ENCODE data around the gene KIF26A. TPM values are rescaled to one million over a fixed set of nuclear protein-coding genes. Genes with fewer than 3 reads are reported as not detected.

Gene KIF26A
- total RNA-seq, 4 donors from 2014 or later = 3.3 to 6.2 (median 4.9) TPM

DNA sequence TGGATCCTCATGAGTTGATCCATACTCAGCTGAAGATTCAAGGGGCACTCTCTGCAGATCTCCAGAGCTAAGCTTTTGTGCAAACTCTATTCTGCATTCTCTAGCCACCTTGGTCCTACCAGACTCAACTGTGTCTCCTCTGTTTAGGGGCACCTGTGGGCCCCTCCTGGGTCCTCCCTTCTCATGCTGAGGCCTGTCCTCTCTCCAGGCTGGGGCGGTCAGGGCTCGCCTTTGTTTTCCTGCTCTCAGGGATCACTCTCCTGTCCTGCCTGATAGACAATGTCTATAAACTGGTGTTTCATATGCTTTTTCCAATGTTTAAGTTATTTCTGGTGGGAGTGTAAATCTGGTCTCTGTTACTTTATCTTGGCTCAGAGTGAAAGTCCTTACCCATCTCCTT lies 11.6 kb upstream of the KIF26A start:
- Histone ChIP-seq H3K9me3 (no peaks in the 10 kb centered on the region), H3K27me3 (no peaks in the 10 kb centered on the region), H3K4me1 (no peaks in the 10 kb centered on the region), H3K36me3 (no peaks in the 10 kb centered on the region), H3K4me3 (replicated peaks in 1 of 3) (no peak overlapping the region), H3K27ac (no peak overlapping the region)
- TF ChIP-seq, protein P1, sequence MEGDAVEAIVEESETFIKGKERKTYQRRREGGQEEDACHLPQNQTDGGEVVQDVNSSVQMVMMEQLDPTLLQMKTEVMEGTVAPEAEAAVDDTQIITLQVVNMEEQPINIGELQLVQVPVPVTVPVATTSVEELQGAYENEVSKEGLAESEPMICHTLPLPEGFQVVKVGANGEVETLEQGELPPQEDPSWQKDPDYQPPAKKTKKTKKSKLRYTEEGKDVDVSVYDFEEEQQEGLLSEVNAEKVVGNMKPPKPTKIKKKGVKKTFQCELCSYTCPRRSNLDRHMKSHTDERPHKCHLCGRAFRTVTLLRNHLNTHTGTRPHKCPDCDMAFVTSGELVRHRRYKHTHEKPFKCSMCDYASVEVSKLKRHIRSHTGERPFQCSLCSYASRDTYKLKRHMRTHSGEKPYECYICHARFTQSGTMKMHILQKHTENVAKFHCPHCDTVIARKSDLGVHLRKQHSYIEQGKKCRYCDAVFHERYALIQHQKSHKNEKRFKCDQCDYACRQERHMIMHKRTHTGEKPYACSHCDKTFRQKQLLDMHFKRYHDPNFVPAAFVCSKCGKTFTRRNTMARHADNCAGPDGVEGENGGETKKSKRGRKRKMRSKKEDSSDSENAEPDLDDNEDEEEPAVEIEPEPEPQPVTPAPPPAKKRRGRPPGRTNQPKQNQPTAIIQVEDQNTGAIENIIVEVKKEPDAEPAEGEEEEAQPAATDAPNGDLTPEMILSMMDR (IDR thresholded peaks at IDR 0.05) = no peak
- no peak for TF ChIP-seq POLR2A (IDR thresholded peaks at IDR 0.05)
- DNase-seq = no peak
- 92 to 96% methylated on average over 2 of the region's 2 CpGs for WGBS, 2 donors
- intact Hi-C loops (cut with DNase I) = no loop called here

DNA sequence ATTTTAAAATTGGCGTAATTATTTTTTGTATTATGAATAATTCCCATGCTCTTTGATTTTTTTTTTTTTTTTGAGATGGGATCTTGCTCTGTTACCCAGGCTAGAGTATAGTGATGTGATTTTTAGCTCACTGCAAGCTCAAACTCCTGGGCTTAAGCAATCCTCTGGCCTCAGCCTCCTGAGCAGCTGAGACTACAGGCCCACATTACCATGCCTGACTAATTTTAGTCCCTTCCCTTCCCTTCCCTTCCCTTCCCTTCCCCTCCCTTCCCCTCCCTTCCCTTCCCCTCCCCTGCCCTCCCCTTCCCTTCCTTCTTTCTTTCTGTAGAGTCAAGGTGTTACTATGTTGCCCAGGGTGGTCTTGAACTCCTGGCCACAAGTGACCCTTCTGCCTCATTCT lies 9.4 kb upstream of the KIF26A start:
- H3K27me3 ChIP-seq = no peaks in the 10 kb centered on the region
- no peaks in the 10 kb centered on the region for H3K36me3 ChIP-seq
- no peaks in the 10 kb centered on the region for H3K4me1 ChIP-seq
- no peak overlapping the region for H3K4me3 ChIP-seq (replicated peaks in 1 of 3)
- TF ChIP-seq, protein P1 (IDR thresholded peaks at IDR 0.05) = no peak
- no peak for TF ChIP-seq POLR2A (IDR thresholded peaks at IDR 0.05)
- intact Hi-C loops (cut with DNase I) = no loop called here
- no peaks in the 10 kb centered on the region for H3K9me3 ChIP-seq
- no peak overlapping the region for H3K27ac ChIP-seq
- 97 to 99% methylated on average over 1 of the region's 1 CpG for WGBS, 2 donors
- DNase-seq = no peak

DNA sequence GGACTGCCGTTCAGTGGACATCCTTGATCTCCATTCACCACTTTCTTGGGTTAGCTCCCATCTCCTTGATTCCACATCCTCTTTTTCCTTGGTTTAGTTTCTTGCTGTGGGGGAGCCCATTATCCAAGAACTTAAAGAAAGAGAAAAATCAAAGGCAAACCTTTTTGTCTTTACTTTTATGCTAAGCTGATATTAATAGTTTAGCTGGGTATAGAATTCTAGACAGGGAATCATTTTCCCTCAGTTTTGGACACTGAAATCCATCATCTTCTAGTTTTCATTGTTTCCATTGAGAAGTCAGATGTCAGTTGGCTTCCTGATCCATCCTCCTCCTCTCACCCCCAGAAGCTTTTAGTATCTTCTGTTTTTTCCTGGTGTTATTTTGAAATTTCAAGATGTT lies 8.8 kb upstream of the KIF26A start:
- Histone ChIP-seq H3K4me3 (replicated peaks in 1 of 3) (no peak overlapping the region), H3K36me3 (no peaks in the 10 kb centered on the region), H3K9me3 (no peaks in the 10 kb centered on the region), H3K27ac (no peak overlapping the region), H3K4me1 (no peaks in the 10 kb centered on the region), H3K27me3 (no peaks in the 10 kb centered on the region)
- intact Hi-C loops (cut with DNase I) = no loop called here
- DNase-seq = no peak
- no peak for TF ChIP-seq POLR2A (IDR thresholded peaks at IDR 0.05)
- TF ChIP-seq, protein P1 (IDR thresholded peaks at IDR 0.05) = no peak
- 95 to 96% methylated on average over 1 of the region's 1 CpG for WGBS, 2 donors

DNA sequence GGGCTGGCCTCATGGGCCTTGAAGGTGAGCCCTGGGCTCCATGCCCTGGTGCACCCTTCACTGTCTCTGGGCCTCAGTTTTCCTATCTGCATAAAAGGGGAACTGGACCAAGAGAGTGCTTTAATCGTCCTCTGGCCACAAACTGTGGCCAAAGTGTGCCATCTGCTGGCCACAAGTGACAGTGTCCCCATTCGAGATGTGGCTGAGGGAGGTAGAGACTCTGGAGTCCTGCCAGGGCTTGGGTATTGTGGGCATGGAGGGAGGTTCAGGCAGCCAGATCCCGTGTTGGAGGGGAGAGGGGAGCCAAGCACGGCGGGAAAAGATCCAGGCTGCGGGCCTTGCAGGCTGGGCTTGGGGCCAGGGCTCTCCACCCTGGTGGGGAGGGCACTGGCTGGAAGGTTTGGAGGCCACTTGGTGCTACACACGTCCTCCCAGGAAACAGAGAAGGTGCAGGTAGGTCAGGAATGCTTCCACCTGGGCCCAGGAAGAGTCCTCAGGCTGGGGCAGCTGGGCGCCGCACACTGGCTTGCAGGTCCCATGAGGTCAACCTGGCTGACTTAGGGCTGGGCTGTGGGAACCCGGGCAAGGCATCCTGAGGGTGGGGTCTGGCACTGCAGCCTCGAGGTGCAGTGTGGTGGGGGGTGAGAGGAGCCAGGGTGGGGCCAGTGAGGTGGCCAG lies 7.3 kb upstream of the KIF26A start:
- peaks cover 4 to 10% of the 10 kb centered on the region in 2 donors for H3K4me1 ChIP-seq
- intact Hi-C loops (cut with DNase I) = loop anchor here (2.0 to 5.0 kb wide), 2 partner anchors 34 to 52 kb away; no protein-coding TSS in a partner anchor
- no peak for TF ChIP-seq POLR2A (IDR thresholded peaks at IDR 0.05)
- TF ChIP-seq, protein P1 (IDR thresholded peaks at IDR 0.05) = peak; percentile 31 to 93 (median 76)
- no peaks in the 10 kb centered on the region for H3K9me3 ChIP-seq
- H3K4me3 ChIP-seq (replicated peaks in 1 of 3) = no peak overlapping the region
- H3K27me3 ChIP-seq = peaks cover 8% of the 10 kb centered on the region
- DNase-seq = peak; percentile 81 to 89
- no peaks in the 10 kb centered on the region for H3K36me3 ChIP-seq
- 16 to 18% methylated on average over 8 to 10 of the region's 11 CpGs for WGBS, 2 donors
- no peak overlapping the region for H3K27ac ChIP-seq

DNA sequence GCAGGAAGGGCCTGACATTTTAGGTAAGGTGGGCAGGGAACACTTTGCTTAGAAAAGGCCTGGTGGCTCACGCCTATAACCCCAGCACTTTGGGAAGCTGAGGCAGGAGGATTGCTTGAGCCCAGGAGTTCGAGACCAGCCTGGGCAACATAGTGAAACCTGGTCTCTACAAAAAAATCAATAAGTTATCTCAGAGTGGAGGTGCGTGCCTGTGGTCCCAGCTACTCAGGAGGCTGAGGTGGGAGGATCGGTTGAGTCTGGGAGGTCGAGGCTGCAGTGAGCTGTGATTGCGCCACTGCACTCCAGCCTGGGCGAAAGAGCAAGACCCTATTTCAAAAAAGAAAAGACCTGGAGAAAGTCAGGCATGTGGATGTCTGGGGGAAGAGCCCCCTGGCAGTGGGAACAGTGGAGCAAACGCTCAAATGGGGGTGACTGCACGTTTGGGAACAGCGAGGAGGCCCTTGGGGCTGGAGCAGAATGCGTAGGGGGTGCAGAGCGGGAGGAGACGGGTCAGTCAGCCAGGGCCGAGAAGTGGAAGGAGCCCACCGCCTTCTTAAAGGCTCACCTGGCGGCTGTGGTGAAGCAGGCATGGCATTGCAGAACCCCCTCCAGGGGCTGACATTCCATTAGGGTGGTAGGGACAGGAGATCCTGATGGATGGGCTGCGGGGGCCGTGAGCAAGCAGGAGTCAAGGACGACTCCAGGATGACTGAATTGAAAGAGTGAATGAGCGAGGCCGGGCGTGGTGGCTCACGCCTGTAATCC lies 6.2 kb upstream of the KIF26A start:
- 75 to 80% methylated on average over 23 of the region's 23 CpGs for WGBS, 2 donors
- DNase-seq = peak in 1 of 2 donors; percentile 1
- peaks cover 8% of the 10 kb centered on the region for H3K27me3 ChIP-seq

More for the DNA sequence above, 6.2 kb upstream of the KIF26A start:
- Histone ChIP-seq H3K9me3 (no peaks in the 10 kb centered on the region), H3K27ac (no peak overlapping the region), H3K36me3 (no peaks in the 10 kb centered on the region), H3K4me1 (peaks cover 8 to 19% of the 10 kb centered on the region in 2 donors), H3K4me3 (replicated peaks in 1 of 3) (no peak overlapping the region)
- intact Hi-C loops (cut with DNase I) = loop anchor here (2.0 to 5.0 kb wide), 2 partner anchors 35 to 53 kb away; no protein-coding TSS in a partner anchor
- TF ChIP-seq POLR2A (IDR thresholded peaks at IDR 0.05) = no peak
- TF ChIP-seq, protein P1 (IDR thresholded peaks at IDR 0.05) = no peak
